ENCODE measurements around the gene UBE2D2. TPM values are rescaled to one million over a fixed set of nuclear protein-coding genes. Genes with fewer than 3 reads are reported as not detected.

UBE2D2 gene
- total and polyA plus RNA-seq, 2 of the 13 experiments (the other 11 are each of a cell fraction or from before 2014, with no cell fraction given) = 79.1 to 109 TPM

DNA sequence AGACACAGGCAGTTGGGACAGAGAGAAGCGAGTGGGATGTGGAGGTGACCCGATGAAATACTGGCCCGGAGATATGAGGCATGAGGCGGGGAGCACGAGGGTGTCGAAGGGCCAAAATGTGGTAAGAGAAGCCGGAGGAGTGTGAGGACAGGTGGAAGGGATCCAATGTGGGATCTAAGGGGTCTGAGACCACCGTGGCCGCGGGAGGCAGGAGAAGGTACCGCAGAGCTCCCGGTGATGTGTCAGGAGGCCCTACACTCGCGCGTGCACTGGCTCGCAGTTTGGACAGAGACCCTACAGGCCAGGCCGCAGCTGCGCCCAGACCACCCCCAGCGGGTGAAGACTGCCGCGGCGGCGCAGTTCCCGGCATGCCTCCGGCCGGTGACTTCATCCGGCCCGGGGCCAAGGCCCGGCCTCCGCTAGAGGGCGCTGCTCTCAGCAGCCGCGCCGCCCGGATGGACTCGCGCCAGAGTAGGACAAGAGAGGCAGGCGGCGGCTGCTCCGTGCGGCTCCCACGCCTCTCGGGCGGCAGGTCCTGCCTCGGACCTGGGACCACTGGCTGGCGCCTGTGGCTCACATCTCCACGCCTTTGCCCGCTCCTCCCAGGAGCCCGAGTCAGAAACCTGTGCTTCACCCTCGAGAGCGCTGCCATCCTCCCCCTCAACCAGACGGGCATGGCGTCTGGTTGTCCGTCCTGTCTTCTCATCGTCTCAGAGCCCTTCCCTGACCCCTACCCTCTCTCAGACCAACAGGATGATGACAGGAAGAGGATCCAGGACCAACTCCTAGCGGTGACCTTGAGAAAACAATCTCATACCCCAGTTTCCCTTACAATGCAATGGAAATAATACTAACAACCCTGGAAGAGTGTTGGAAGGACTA, 43.2 kb upstream of the UBE2D2 start (continued):
- TF ChIP-seq, protein P1, sequence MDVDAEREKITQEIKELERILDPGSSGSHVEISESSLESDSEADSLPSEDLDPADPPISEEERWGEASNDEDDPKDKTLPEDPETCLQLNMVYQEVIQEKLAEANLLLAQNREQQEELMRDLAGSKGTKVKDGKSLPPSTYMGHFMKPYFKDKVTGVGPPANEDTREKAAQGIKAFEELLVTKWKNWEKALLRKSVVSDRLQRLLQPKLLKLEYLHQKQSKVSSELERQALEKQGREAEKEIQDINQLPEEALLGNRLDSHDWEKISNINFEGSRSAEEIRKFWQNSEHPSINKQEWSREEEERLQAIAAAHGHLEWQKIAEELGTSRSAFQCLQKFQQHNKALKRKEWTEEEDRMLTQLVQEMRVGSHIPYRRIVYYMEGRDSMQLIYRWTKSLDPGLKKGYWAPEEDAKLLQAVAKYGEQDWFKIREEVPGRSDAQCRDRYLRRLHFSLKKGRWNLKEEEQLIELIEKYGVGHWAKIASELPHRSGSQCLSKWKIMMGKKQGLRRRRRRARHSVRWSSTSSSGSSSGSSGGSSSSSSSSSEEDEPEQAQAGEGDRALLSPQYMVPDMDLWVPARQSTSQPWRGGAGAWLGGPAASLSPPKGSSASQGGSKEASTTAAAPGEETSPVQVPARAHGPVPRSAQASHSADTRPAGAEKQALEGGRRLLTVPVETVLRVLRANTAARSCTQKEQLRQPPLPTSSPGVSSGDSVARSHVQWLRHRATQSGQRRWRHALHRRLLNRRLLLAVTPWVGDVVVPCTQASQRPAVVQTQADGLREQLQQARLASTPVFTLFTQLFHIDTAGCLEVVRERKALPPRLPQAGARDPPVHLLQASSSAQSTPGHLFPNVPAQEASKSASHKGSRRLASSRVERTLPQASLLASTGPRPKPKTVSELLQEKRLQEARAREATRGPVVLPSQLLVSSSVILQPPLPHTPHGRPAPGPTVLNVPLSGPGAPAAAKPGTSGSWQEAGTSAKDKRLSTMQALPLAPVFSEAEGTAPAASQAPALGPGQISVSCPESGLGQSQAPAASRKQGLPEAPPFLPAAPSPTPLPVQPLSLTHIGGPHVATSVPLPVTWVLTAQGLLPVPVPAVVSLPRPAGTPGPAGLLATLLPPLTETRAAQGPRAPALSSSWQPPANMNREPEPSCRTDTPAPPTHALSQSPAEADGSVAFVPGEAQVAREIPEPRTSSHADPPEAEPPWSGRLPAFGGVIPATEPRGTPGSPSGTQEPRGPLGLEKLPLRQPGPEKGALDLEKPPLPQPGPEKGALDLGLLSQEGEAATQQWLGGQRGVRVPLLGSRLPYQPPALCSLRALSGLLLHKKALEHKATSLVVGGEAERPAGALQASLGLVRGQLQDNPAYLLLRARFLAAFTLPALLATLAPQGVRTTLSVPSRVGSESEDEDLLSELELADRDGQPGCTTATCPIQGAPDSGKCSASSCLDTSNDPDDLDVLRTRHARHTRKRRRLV (CRISPR knock-in tag; IDR thresholded peaks at IDR 0.05) = peak; percentile 68; the same call in 1 of the 2 replicates
- TF ChIP-seq FOXC1 (CRISPR knock-in tag; IDR thresholded peaks at IDR 0.05; ENCODE audit: borderline replicate concordance) (peak; percentile 95), TEAD3 (CRISPR knock-in tag; optimal IDR thresholded peaks at IDR 0.05; ENCODE audit: borderline replicate concordance) (peak; percentile 60), SP5 (CRISPR knock-in tag; IDR thresholded peaks at IDR 0.05; ENCODE audit: borderline replicate concordance, low read depth) (no peak; the same call in 1 of the 2 replicates), TBP (CRISPR knock-in tag; IDR thresholded peaks at IDR 0.05) (0 out of 2 replicates have a peak, but pooled peaks have one; percentile 41), ZNF678 (CRISPR knock-in tag; IDR thresholded peaks at IDR 0.05) (peak; percentile 78), ZNF615 (CRISPR knock-in tag; IDR thresholded peaks at IDR 0.05; ENCODE audit: borderline replicate concordance) (no peak), ZNF329 (CRISPR knock-in tag; IDR thresholded peaks at IDR 0.05; ENCODE audit: low read depth) (0 out of 2 replicates have a peak, but pooled peaks have one; percentile 37), NCOA2 (CRISPR knock-in tag; IDR thresholded peaks at IDR 0.05) (peak; percentile 46; the same call in 1 of the 2 replicates), ZNF430 (CRISPR knock-in tag; IDR thresholded peaks at IDR 0.05) (peak; percentile 92), NFE2 (CRISPR knock-in tag; IDR thresholded peaks at IDR 0.05) (no peak), SCMH1 (CRISPR knock-in tag; IDR thresholded peaks at IDR 0.05; ENCODE audit: borderline replicate concordance) (no peak)
- TF ChIP-seq, protein P2, sequence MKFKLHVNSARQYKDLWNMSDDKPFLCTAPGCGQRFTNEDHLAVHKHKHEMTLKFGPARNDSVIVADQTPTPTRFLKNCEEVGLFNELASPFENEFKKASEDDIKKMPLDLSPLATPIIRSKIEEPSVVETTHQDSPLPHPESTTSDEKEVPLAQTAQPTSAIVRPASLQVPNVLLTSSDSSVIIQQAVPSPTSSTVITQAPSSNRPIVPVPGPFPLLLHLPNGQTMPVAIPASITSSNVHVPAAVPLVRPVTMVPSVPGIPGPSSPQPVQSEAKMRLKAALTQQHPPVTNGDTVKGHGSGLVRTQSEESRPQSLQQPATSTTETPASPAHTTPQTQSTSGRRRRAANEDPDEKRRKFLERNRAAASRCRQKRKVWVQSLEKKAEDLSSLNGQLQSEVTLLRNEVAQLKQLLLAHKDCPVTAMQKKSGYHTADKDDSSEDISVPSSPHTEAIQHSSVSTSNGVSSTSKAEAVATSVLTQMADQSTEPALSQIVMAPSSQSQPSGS (CRISPR knock-in tag; IDR thresholded peaks at IDR 0.05) = peak; percentile 99
- TF ChIP-seq, protein P3, sequence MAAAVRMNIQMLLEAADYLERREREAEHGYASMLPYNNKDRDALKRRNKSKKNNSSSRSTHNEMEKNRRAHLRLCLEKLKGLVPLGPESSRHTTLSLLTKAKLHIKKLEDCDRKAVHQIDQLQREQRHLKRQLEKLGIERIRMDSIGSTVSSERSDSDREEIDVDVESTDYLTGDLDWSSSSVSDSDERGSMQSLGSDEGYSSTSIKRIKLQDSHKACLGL (CRISPR knock-in tag; IDR thresholded peaks at IDR 0.05) = peak; percentile 83
- TF ChIP-seq, protein P4, sequence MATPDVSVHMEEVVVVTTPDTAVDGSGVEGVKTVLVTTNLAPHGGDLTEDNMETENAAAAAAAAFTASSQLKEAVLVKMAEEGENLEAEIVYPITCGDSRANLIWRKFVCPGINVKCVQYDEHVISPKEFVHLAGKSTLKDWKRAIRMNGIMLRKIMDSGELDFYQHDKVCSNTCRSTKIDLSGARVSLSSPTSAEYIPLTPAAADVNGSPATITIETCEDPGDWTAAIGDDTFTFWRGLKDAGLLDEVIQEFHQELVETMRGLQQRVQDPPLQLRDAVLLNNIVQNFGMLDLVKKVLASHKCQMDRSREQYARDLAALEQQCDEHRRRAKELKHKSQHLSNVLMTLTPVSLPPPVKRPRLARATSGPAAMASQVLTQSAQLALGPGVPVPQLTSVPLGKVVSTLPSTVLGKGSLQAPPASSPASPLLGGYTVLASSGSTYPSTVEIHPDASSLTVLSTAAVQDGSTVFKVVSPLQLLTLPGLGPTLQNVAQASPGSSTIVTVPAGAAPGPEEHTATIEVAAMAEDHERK (CRISPR knock-in tag; IDR thresholded peaks at IDR 0.05; ENCODE audit: low read depth) = no peak
- TF ChIP-seq, protein P5, sequence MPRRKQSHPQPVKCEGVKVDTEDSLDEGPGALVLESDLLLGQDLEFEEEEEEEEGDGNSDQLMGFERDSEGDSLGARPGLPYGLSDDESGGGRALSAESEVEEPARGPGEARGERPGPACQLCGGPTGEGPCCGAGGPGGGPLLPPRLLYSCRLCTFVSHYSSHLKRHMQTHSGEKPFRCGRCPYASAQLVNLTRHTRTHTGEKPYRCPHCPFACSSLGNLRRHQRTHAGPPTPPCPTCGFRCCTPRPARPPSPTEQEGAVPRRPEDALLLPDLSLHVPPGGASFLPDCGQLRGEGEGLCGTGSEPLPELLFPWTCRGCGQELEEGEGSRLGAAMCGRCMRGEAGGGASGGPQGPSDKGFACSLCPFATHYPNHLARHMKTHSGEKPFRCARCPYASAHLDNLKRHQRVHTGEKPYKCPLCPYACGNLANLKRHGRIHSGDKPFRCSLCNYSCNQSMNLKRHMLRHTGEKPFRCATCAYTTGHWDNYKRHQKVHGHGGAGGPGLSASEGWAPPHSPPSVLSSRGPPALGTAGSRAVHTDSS (CRISPR knock-in tag; conservative IDR thresholded peaks at IDR 0.05) = no peak
- TF ChIP-seq, protein P6, sequence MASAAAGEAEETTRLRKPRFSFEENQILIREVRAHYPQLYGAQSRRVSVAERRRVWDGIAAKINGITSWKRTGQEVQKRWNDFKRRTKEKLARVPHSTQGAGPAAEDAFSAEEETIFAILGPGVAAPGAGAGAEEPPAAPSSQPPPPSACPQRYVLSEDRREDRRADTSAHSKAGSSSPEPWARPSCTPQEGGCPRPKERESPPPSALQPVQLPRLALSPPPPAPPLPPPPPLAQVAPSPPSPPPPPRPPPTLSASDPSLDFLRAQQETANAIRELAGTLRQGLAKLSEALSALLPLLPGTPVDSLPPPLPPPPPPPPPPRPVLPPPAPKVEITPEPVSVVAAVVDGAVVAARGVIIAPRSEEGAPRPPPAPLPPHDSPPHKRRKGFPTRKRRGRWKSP (CRISPR knock-in tag; IDR thresholded peaks at IDR 0.05) = peak; percentile 85
